Activated naive CD4-positive, alpha-beta T cell treated with Interleukin-2 at 50 U/mL for 16 hours (primary cell): ENCODE measurements around the gene KLK14.
A peak's percentile ranks its signal among the peaks of the same experiment; 100 is the strongest.

ENCODE experiments used
- DNase-seq: peaks from one replicate; pipeline ENCODE4 v3.0.0-alpha.2; 2020

Gene KLK14, protein sequence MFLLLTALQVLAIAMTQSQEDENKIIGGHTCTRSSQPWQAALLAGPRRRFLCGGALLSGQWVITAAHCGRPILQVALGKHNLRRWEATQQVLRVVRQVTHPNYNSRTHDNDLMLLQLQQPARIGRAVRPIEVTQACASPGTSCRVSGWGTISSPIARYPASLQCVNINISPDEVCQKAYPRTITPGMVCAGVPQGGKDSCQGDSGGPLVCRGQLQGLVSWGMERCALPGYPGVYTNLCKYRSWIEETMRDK

DNA sequence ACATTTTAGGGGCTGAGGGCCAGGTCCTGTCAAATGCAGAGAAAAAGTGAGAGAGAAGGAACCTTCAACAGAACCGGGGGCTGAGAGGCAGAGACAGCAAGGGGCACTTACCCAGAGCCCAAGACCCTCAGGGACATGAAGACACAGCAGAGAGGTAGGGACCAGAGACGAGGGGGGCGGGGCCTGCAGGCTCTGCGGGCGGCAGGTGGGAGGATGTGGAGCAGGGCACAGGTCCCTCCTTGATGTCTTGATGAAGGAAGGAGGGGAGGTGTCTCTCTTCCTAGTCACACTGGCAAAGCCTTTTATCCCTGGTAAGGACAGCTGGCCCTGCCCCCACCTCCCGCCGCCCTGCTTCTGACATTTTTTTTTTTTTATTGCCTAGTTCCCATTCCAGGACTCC, at the start of gene KLK14:
Gene KLK14, minus strand, starts transcription at position 277 of the 400 bp plus-strand sequence. Its CDS starts 273 bp downstream, at position 4.
- no peak for DNase-seq

DNA sequence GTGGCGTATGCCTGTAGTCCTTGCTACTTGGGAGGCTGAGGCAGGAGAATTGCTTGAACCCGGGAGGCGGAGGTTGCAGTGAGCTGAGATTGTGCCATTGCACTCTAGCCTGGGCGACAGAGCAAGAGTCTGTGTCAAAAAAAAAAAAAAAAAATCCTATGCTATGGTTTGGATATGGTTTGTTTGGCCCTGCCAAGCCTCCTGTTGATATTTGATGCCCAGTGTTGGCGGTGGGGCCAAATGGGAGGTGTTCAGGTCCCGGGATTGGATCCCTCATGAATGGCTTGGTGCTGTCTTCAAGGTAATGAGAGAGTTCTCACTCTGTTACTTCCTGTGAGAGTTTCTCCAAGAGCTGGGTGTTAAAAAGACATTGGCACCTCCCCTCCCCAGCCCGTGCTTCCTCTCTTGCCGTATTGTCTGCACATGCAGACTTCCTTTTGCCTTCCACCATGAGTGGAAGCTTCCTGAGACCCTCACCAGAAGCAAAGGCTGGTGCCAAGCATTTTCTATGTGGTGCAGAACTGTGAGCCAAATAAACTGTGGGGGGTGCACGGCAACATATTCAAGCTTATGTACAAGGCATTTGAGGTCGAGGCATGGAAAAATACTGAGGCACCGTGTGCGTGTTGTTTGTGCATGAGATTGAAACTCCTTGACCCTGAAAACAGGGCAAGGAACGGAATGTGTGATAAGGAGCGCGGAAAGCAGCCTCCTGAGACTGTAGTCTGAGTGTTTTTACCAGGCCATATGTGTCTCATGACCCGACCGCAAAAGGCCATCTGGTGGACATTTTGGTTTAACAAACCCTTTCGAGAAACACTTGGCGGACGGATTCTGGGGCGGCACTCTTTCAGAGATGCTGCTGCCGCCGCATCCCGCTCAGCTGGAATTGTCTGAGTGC, 49.3 kb upstream of the KLK14 start:
- DNase-seq, result no peak

DNA sequence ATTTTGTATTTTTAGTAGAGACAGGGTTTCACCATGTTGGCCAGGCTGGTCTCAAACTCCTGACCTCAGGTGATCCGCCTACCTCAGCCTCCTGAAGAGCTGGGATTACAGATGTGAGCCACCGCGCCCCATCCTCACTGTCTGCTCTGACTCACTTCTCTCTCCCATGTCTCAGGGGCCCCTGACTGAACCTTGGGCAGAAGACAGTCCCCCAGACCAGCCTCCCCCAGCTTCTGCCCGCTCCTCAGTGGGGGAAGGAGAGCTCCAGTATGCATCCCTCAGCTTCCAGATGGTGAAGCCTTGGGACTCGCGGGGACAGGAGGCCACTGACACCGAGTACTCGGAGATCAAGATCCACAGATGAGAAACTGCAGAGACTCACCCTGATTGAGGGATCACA, 47.0 kb upstream of the KLK14 start:
- no peak for DNase-seq

DNA sequence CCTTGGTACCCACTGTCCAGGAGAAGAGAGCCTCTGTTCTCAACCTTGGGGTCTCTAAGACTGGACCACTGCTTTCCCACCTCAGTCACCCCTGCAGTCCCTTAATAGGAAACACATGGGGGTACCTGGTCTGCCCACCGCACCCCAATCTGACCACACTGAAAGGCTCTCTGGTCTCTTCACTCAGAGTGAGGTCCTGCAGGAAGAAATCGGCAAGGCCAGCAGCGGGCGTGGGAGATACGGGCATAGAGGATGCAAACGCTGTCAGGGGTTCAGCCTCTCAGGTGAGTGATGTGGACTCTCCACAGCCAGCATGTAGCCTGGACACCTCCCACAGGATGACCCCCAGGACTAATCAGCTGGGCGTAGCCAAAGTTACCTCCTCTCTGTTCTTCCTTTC, 45.5 kb upstream of the KLK14 start:
- DNase-seq, result no peak

DNA sequence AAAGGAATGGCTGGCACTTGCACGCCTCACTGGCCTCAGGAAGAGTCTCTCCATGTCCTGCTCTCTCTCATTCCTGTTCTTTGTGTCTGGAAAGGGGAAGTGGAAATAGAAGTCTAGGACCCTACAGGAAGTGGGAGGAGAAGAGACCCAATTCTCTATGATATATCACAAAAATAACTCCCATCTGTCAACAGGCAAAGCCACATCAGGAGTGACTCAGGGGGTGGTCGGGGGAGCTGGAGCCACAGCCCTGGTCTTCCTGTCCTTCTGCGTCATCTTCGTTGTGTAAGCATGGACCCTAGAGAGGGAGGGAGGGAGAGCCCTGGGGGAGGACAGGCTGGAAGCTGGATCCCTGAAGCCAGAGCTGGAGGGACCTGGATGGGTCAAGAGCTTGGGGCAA, 45.1 kb upstream of the KLK14 start:
- DNase-seq, result no peak

DNA sequence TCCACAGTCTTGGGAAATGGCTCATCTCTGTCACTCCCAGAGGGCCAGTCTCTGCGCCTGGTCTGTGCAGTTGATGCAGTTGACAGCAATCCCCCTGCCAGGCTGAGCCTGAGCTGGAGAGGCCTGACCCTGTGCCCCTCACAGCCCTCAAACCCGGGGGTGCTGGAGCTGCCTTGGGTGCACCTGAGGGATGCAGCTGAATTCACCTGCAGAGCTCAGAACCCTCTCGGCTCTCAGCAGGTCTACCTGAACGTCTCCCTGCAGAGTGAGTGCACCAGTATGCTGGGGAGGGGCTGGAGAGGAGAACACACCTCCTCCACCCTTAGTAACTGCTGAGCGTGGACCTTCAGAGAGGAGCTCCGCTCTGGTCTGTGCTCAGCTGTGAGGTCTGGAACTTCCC, 44.3 kb upstream of the KLK14 start:
- DNase-seq, result no peak

DNA sequence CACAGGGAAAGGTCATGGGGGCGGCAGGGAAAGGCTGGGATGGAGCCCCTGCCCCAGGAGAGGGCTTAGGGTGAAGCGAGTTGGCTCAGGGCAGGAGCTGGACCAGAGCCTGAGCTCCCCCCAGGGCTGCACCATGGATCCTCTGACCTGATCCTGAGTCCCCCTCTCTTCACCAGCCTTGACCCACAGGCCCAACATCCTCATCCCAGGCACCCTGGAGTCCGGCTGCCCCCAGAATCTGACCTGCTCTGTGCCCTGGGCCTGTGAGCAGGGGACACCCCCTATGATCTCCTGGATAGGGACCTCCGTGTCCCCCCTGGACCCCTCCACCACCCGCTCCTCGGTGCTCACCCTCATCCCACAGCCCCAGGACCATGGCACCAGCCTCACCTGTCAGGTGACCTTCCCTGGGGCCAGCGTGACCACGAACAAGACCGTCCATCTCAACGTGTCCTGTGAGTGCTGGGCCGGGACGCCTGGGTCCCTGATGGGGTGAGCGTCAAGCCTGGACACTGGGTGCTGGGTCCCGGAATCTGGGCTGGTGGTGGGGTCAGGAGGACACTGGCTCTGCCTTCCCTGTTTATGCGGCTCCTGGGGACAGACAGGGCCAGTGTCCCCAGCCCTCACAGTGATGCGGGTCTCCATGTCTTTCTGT, 42.9 kb upstream of the KLK14 start:
- DNase-seq, result no peak

DNA sequence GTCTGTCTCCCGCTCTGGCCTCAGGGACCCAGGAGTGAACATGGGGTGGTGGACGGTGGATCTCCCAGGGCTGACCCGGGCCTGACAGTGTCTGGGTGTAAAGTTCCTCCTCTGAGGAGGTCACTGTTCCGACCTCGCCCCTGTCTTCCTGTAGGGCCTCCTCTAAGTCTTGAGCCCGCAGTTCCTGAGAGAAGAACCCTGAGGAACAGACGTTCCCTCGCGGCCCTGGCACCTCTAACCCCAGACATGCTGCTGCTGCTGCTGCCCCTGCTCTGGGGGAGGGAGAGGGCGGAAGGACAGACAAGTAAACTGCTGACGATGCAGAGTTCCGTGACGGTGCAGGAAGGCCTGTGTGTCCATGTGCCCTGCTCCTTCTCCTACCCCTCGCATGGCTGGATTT, 42.0 kb upstream of the KLK14 start, which contains the start of gene SIGLEC9:
Gene SIGLEC9, plus strand, starts transcription at position 178 of the 400 bp plus-strand sequence. Its CDS starts 69 bp downstream, at position 247.
- no peak for DNase-seq

DNA sequence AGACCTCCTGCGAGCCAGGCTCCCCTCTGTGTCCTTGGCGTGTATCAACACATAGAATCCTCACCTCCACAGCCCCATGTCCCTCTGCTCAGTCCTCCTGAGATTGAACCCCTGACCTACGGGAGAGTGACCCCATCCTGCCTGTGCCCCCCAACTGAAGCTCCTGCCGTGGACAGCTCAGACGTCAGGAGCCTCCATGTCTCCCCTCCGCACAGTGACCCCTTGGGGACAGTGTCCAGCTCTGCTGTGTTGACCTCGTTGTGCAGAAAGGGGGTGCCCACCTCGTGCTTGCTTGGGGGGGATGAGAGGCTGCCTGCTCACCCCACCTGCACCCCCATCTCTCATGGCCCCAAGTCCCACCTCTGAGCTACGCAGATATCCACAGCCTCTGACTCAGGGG, 41.5 kb upstream of the KLK14 start:
- DNase-seq, result no peak

DNA sequence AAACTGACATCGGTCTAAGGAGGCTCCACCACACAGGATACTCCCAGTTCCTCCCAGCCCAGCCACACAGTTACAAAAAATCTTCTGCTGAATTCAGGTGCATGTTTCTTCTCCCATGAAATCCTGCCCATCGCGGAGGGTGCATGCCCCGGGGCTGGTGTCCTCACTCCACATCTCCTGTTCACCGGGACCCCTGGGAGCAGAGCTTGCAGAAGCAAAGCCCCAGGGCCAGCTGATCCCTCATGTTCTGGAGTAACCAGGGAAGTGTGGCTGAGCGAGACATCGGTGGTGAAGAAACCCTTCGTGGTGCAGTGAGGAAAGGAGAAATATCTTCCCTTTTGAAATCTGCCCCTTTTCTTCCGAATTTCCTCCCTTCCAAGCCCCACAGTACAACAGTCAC, 41.1 kb upstream of the KLK14 start:
- DNase-seq, result no peak

DNA sequence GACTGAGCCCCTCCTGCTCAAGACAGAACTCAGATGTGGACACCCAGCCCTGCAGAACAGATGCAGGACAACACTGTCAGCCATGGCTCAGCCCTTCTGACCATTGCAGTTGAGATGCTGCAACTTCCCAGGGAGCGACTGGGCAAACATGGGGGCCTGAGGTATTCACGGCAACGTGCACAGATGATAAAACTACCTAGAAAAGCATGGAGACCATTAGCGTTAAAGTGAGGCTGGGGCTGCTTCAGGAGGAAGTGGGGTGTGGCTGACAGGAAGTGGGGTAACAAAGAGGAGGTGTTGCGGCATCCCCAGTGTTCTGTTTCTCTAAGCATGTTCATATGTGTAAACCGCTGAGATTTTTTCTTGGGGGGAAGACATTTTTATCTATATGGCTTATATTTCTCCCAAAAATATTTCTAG, 40.7 kb upstream of the KLK14 start:
- peak; percentile 29 for DNase-seq

DNA sequence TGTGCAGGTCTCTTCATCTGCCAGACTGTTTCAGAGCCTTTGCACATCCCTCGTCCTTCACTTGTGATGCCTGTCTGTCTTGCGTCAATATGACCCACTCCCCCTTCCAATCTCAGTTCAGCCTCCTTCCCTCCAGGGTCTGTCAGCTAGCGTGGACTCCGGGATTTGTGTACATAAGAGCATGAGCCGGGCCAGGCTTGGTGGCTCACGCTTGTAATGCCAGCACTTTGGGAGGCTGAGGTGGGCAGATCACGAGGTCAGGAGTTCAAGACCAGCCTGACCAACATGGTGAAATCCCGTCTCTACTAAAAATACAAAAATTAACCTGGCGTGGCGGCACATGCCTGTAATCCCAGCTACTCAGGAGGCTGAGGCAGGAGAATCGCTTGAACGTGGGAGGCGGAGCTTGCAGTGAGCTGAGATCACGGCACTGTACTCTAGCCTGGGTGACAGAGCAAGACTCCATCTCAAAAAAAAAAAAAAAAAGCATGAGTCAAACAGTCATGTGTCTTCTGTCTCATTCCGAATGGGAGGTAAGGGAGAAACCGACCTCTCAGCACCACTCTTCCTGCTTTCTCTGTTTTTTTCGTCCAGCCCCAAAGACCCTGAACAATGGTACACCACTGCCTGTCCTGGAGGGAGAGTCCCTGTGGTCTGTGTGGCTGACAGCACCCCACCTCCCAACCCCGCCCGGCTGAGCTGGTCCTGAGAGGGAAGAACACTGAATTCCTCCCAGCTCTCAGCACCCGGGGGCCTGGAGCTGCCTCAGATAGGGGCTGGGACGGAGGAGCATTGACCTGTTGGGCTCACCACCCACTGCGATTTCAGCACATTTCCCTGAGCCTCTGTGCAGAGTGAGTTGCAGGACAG, 39.7 kb upstream of the KLK14 start:
- DNase-seq, result no peak

DNA sequence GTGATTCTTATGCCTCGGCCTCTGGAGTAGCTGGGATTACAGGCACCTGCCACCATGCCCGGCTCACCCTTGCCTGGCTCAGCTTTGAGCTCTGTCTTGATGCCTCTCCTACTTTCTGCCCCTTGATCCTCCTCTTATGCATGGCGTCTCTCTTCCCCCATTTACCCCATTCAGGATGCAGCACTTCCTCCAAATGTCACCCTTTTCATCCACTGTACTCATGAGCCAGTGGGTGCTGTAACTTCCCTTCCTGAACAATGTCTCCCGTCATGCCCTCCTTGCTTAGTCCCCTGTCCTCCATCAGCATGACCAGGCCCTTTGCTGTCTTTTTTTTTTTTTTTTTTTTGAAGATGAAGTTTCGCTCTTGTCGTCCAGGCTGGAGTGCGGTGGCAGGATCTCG, 38.6 kb upstream of the KLK14 start:
- DNase-seq, result no peak

DNA sequence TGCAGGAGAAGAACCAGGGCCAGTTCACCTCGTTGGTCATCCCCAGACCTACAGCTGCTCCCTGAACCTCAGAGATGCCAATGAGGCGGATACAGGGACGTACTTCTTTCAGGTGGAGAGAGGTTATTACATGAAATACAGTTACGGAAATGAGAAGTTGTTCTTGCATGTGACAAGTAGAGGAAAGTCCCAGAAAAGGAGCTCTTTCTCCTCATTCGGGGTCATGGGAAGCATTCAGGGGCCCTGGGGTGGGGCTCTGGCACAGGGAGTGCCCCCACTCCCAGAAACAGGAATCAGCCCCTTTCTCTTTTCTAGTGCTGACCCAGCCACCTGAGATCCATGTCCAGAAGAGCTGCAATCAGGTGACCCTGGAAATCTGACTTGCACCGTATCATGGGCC, 37.5 kb upstream of the KLK14 start:
- no peak for DNase-seq

DNA sequence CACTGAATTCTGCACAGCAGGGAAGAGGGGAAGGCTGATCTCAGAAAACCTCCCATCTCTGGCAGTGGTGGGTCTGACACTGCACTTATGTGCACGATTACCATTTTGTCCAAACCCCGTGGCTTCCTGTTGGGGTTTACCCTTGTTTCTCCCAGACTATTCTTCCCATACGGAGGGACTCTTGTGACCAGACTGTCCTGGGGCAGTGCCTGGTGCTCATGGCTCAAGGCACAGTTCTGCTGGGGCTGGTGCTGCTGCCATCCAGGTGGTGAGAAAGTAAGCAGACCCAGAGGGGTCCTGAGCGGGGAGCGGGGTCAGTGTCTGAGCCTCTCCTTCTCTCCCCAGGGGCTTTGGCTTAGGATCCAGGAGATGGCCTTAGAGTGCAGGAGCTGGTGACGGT, 36.9 kb upstream of the KLK14 start:
- no peak for DNase-seq

DNA sequence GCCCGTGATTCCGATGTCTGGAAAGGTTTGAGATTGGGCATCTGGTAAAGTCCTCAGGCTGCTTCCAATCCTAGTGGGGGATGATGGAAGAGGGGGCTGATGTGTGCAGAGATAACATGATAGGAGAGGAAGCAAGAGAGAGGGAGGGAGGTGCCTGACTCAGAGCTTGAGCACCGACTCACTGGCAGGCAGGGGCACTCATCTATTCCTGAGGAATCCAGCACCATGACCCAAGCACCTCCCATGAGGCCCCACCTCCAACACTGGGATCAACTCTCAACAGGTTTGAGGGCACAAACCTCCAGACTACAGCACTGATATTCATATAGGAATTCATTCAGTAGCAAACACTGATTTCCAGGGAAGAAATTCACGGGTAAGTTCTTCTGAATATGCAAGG, 36.4 kb upstream of the KLK14 start:
- DNase-seq, result no peak

DNA sequence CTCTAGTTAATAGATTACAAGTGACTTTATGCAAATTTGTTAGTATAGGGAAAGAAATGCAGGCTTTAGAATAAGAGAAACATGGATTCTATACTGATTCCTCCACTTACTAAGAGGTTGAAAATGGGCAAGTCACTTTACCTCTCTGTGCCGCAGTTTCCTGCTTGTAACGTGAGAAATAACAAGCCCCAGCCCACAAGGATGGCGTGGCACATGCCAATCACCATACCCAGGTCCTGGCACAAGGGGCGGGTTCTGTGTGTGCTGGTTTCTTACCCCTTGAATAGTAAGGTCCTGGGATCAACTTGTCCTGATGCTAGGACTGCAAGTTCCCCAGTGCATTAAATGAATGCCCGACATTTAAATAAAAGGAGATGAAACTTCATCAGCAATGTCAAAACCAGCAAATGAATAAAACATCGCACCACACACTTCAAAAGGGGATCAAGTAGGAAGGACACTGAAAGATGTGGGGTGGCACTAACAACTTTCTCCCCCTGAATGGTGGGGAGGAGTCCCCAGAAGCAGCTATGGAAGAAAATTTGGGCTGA, 34.1 kb upstream of the KLK14 start:
- DNase-seq, result peak; percentile 31

DNA sequence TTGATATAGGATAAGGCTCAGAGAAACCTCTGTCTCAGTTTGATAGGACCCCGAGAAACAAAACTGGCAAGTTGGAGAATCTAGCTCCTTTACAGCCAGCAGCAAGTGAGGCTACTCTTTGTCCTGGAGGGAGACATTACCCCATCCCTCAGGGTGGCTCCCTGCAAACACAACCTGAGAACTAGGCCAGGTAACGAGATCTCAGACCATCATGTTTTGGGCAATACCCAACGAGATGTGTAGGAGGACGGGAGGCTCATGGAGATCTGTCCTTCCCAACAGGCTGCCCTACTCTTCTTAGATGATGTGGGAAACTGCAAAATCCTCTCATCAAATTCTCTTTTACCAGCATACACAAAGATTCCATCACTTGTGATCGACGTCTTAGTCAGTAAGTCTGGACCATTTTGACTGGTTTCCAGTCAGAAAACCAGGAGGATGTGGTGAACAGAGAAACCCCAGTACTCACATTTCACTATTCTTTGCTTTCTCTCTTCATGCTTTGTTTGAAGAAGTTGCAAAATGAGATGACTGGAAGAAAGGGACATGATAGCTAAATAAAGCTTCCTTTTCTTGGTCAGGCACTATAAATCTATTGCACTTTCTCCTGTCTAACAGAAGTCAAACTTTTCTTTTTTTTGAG, 31.5 kb upstream of the KLK14 start:
- no peak for DNase-seq

DNA sequence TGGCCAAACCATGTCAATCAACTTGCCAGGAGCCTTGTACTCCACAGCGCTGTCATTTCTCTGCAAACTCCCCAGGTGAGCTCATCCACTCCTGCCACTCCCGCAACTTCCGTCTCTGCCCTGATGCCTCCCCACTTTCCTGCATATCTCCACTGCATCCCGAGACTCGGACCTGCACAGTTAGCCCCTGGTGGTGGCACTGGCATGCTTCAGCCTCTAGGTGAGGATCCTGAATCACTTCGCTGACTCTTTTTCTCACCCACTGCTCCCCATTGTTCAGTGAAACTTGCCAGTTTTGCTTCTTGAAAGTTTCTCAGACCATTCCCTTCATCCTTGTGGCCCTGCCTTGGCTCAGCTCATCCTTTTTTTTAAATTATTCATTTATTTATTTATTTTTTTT, 28.9 kb upstream of the KLK14 start:
- no peak for DNase-seq

DNA sequence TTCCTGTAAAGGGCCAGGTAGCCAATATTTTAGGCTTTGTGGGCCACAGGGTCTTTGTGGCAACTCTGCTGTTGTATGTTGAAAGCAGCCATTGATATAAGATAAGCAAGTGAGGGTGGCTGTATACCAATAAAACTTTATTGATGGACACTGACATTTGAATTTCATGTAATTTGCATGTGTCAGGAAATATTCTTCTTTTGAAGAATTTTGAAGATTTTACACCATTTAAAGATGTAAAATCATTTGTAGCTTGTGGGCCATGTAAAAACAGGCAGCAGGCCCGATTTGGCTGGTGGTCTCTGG, 27.9 kb upstream of the KLK14 start:
- no peak for DNase-seq

DNA sequence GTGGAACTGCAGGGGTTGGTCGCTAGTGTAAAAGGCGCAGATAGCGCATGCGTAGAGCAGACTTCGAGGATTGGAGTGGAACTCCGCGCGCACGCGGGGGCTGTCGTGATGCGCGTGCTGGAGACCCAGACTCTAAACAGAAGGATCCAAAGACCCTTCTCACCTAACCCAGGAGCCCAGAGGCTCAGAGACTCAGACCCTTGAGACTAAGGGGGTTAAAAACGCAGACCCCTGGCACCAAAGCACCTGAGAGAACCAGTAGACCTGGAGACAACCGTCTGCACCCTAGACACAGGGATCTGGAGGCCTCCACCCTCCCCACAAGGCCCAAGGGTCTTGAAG, 26.1 kb upstream of the KLK14 start:
- no peak for DNase-seq
